ENCODE results near the gene UPK3BL2. TPM values are rescaled to one million over a fixed set of nuclear protein-coding genes. Genes with fewer than 3 reads are reported as not detected.
"Not testable (repeated sequence)": the region's sequence is repeated elsewhere in the genome, so short reads cannot be mapped to it uniquely, and the experiment has no call there.

The UPK3BL2 gene
- total RNA-seq, 1 experiment from 2014 or later = 9.0 TPM

DNA sequence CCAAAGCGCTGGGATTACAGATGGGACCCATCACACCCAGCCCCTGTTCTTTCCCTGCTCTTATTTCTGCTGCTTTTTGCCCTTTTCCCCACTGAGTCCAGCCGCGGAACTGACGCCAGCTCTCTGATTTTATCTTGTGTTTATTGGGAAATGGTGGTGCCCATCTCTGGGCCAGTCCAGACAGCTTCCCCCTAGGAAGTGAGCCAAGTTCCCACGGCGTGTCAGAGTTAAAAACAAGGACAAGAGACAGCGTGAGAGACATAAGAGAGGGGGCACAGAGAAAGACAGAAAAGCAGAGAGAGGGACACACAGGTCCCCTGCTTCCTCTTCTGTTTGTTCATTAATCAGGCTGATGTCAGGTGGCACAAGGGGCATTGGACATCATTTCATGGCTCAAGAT lies 11.9 kb downstream of the UPK3BL2 start:
- H3K27me3 Mint-ChIP-seq (ENCODE audit: low read depth); H3K36me3 Mint-ChIP-seq; H3K4me1 Mint-ChIP-seq; POLR2A ChIA-PET; H3K9me3 Mint-ChIP-seq; CTCF ChIA-PET; ATAC-seq; H3K4me3 Mint-ChIP-seq; DNase-seq (ENCODE audit: low spot score); H3K27ac Mint-ChIP-seq: not testable (repeated sequence)

DNA sequence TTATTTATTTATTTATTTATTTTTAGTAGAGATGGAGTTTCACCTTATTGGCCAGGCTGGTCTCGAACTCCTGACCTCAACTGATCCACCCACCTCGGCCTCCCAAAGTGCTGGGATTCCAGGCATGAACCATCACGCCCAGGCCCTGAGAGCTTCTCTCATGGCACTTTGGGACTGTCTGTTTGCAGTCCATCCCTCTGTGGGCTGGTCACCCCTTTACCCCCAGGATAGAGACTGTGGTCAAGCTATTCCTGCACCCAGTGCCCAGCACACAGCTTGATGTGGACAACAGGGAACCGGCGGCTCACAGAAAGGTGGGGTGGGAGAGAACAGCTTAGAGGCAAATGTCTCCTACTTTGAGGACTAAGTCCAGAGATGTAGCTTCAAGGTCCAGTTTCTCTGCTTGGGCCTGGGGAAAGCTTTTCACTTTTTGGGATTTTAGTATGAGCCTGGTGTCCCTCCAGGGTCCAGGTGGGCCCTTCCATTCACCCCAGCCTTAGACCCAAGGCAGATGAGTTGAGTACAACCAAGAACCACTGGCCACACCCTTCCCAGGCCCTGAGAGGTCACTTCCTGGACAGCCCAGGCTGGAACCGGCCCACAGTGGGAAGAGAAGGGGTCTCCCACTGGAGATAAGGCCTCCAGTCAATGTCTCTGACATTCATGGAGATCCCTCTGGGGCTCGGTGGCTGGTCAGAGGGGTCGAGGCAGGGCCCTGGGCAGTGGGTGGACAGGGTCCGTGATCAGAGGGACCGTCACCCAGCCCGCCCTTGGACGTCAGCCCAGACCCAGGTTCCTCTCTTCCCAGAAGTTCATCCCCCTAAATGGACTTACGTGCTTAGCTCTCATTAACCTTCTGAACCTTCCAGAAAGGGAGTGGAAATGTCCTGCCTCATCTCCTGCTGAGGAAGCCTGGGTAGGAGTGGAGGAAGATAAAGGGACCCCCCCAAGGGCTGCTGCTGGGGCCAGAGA lies 15.4 kb downstream of the UPK3BL2 start:
- H3K36me3 Mint-ChIP-seq; H3K4me1 Mint-ChIP-seq; DNase-seq (ENCODE audit: low spot score); POLR2A ChIA-PET; ATAC-seq; H3K27me3 Mint-ChIP-seq (ENCODE audit: low read depth); H3K27ac Mint-ChIP-seq; H3K4me3 Mint-ChIP-seq; CTCF ChIA-PET; H3K9me3 Mint-ChIP-seq: not testable (repeated sequence)

DNA sequence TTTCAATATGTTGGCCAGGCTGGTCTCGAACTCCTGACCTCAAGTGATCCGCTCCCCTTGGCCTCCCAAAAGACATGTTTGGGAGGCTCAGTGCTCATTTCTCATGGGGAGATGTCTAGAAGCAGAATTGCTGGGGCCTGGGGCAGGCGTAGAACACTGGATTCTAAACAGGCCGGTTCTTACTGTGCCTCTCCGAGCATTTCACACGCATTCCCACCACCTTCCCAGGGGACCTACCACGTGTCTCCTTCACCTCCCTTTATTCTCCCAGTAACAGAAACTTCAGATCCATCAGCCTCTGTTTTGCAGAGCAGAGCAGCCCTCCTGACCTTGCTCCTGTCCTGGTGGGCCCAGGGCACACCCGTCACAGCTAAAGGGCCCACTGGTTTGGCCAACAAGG lies 16.3 kb downstream of the UPK3BL2 start:
- H3K4me3 Mint-ChIP-seq; DNase-seq (ENCODE audit: low spot score); POLR2A ChIA-PET; H3K36me3 Mint-ChIP-seq; H3K27ac Mint-ChIP-seq; H3K27me3 Mint-ChIP-seq (ENCODE audit: low read depth); H3K9me3 Mint-ChIP-seq; H3K4me1 Mint-ChIP-seq; CTCF ChIA-PET: not testable (repeated sequence)
- ATAC-seq = 0 out of 2 replicates have a peak, but pooled peaks have one; percentile 7

DNA sequence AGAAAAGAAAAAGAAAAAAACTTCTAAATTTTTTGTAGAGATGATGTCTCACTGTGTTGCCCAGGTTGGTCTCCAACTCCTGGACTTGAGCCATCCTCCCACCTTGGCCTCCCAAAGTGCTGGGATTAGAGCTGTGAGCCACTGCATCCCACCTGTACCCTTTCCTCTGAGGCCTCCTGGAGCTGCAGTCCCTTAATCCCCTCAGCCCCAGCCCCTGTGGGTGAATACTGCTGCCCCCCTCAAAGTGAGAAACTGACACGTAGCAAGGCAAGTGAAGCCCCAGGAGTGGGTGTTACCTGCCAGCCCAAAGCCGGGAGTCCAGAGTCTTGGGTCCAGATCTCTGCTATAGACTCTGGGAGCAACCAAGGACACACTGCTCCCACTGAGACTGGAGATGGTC lies 18.7 kb downstream of the UPK3BL2 start:
- H3K4me3 Mint-ChIP-seq; H3K4me1 Mint-ChIP-seq; H3K9me3 Mint-ChIP-seq; H3K27ac Mint-ChIP-seq; H3K36me3 Mint-ChIP-seq; DNase-seq (ENCODE audit: low spot score); H3K27me3 Mint-ChIP-seq (ENCODE audit: low read depth); ATAC-seq; POLR2A ChIA-PET; CTCF ChIA-PET: not testable (repeated sequence)

DNA sequence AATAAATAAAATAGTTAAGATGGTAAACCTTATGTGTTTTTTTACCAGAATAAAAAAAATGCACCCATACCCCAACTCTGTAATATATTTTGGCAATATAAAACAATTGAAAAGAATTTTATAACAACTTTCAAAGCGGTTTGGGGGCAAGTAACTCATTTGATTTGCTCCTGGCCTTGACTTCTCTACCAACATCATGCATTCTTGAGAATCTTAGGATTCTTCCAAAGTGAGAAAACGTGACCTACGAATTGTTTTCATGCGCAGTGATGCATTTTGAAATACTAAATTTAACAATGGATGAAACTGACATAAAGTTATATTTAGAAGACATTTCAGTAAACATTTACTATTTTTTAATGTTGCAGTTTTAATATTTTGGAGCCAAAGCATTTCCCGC lies 22.7 kb downstream of the UPK3BL2 start:
- POLR2A ChIA-PET; DNase-seq (ENCODE audit: low spot score); H3K4me3 Mint-ChIP-seq; H3K36me3 Mint-ChIP-seq; H3K27me3 Mint-ChIP-seq (ENCODE audit: low read depth); H3K27ac Mint-ChIP-seq; ATAC-seq; H3K4me1 Mint-ChIP-seq; H3K9me3 Mint-ChIP-seq; CTCF ChIA-PET: not testable (repeated sequence)

DNA sequence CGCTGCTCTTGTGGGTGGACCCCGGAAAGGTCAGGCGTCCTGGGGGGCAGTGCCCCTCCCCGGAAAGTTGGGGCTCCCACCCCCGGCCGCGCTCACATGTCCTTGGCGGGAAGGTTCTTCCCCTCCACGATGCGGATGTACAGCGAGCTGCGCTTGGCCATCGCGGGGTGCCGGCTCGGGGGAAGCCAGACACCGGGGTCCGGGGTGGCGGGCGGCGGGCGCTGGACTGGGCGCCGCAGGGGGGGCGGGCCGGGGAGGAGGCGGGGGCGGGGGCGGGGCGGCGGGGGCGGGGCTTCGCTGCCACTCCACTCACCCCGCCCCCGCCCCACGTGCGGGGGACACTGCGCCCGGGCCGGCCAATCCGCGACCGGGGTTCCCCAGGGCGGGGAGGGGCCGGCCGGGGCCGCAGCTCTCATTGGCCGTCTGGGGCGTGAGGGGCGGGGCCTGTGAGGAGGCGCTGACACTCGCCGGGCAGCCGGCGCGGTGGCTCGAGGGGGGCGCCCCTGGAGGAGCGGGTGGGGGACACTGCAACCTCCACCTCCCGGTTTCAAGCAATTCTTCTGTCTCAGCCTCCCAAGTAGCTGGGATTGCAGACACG lies 25.8 kb downstream of the UPK3BL2 start, which contains the start of gene RASA4B:
RASA4B (minus strand) TSS at position 228 of the 598 bp plus-strand sequence; CDS start at position 161, 67 bp downstream.
- H3K4me3 Mint-ChIP-seq = peak within 1 kb of the TSS; percentile 52
- H3K4me1 Mint-ChIP-seq; CTCF ChIA-PET; H3K9me3 Mint-ChIP-seq; H3K27ac Mint-ChIP-seq; H3K27me3 Mint-ChIP-seq (ENCODE audit: low read depth); POLR2A ChIA-PET; H3K36me3 Mint-ChIP-seq: not testable (repeated sequence)
- ATAC-seq = peak; percentile 93
- peak; percentile 12 for DNase-seq (ENCODE audit: low spot score)

DNA sequence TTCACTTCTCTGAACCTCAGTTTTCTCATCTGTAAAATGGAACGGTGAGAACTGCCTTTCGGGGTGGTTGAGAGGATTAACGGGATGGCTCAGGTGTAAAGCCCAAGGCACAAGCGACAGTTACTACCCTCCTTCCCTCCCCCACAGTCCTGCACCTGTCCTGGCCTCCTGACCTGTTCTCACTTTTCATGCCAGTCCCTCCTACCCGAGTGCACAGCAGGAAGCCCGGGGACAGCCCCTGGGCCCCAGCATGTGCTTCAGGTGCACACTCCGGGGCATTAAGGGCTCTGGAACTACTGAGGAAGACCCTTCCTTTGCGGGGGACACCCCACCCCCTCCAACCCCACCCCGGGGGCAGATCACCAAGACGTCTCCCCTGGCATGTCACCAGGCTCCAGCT lies 26.5 kb downstream of the UPK3BL2 start:
- ATAC-seq; H3K27me3 Mint-ChIP-seq (ENCODE audit: low read depth); CTCF ChIA-PET; H3K9me3 Mint-ChIP-seq; POLR2A ChIA-PET; H3K27ac Mint-ChIP-seq; H3K4me3 Mint-ChIP-seq; H3K4me1 Mint-ChIP-seq; H3K36me3 Mint-ChIP-seq; DNase-seq (ENCODE audit: low spot score): not testable (repeated sequence)

DNA sequence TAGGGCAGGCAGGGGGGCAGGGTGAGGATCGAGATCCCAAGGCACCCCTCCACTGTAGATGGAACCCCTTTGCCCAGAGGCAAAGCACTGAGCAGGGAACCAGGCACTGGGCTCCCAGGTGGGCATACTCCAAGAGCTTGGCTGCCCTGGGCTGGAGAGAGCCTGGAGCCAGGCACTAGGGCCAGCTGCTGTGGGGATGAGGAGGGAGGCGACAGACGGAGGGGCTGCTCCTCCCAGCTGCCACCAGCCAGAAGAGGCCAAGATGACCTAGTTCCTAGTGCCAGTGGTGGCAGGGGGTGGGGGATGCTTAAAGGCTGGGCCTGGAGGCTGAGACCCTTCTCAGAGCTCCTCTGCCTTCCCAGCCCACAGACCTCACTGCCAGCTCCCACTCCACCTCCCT lies 27.6 kb downstream of the UPK3BL2 start:
- H3K4me1 Mint-ChIP-seq; H3K9me3 Mint-ChIP-seq; POLR2A ChIA-PET; H3K36me3 Mint-ChIP-seq; H3K27me3 Mint-ChIP-seq (ENCODE audit: low read depth); H3K27ac Mint-ChIP-seq; H3K4me3 Mint-ChIP-seq; DNase-seq (ENCODE audit: low spot score); CTCF ChIA-PET: not testable (repeated sequence)
- peak; percentile 1 for ATAC-seq

DNA sequence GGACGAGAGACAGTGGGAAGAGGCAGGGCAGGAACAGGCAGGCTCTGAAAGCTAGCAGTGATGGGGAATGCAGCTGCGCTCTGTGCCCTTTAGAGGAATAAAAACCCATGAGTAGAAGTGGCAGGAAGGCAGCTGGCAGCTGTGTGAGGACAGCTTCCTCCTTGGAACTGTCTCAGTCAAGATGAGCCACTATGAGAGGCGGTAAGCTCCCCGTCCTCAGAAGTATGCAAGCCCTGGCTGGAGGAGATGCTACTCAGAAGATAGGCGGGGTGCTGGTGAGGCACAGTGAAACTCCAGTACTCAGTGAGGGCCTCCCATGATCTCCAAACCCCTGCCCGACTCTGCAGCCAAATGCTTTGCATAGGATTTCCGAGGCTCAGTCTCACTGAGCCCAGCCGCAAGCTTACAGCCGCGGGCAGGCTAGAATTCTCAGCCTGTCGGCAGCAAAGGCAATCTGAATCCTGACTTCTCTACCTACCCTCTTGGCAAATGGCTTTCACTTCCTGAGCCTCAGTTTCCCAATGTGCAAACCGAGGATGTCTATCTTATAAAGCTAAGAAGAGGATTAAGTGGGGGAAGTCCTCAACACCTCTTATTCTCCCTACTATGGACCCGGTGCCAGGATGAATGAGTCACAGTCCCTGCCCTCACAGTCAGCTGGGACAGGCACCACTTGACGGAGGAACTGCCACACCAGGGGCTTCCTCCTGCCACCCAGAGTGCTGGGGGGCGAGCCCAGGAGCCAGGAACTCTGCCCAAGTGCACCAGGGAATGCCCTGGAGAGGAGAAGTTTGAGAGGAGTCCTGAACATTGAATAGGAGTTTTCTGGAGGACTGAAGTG lies 28.4 kb downstream of the UPK3BL2 start:
- H3K27ac Mint-ChIP-seq; H3K4me1 Mint-ChIP-seq; H3K9me3 Mint-ChIP-seq; H3K27me3 Mint-ChIP-seq (ENCODE audit: low read depth); H3K4me3 Mint-ChIP-seq; POLR2A ChIA-PET; DNase-seq (ENCODE audit: low spot score); H3K36me3 Mint-ChIP-seq; ATAC-seq; CTCF ChIA-PET: not testable (repeated sequence)

DNA sequence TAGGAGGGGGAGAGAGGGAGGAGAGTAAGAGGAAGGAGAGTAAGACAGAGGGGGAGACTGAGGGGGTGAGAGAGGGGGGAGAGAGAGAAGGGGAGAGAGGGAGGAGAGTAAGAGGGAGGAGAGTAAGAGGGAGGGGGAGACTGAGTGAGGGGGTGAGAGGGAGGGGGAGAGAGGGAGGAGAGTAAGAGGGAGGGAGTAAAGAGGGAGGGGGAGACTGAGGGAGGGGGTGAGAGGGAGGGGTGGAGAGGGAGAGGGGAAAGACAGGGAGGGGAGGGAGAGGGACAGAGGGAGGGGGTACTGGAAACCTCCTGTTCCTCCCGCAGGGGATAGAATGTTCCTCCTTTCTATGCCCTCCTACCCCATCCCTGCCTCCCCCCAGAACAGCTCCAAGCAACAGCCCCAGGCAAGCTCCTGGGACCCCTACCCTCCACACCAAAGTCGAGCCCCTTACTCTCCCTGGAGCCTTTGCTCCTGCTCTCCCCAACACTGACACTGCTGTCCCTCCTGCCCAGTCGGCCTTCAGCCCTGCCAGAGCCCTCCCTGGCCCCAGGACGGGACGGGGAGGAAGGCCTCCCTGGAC lies 30.8 kb downstream of the UPK3BL2 start:
- H3K4me1 Mint-ChIP-seq; CTCF ChIA-PET; ATAC-seq; POLR2A ChIA-PET; H3K36me3 Mint-ChIP-seq; H3K9me3 Mint-ChIP-seq; H3K27me3 Mint-ChIP-seq (ENCODE audit: low read depth); H3K4me3 Mint-ChIP-seq; H3K27ac Mint-ChIP-seq: not testable (repeated sequence)
- peak; percentile 23 for DNase-seq (ENCODE audit: low spot score)

DNA sequence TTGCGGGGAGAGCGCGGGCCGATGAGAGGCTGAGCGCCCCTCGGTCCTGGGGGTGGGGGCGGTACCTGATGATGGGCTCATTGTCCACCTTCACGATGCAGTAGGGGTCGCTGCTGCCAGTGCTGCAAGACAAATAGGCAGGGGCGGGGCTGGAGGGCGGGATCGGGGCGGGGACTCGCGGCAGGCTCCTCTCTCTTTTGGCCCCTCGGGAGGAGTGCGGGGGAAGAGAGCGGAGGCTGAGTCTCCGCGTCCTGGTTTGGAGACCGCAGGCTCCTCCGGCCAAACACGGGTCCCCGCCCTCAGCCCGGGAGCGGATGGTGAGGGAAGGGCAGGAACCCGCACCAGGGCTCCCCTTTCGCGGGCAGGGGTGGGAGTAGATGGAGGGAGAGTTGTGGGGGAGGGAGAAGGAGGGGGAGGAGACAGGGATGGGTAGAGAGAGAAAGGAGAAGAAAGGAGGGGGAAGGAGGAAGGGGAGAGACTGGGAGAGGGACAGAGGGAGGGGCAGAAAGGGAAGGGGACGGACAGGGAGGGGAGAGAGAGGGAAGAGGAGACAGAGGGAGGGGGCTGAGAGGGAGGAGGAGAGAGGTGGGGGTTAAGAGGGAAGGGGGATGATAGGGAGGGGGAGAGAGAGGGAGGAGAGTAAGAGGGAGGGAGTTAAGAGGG lies 31.5 kb downstream of the UPK3BL2 start:
- H3K4me3 Mint-ChIP-seq; H3K27ac Mint-ChIP-seq; H3K36me3 Mint-ChIP-seq; POLR2A ChIA-PET; H3K9me3 Mint-ChIP-seq; H3K27me3 Mint-ChIP-seq (ENCODE audit: low read depth); H3K4me1 Mint-ChIP-seq; CTCF ChIA-PET; DNase-seq (ENCODE audit: low spot score): not testable (repeated sequence)
- ATAC-seq = peak; percentile 77
